Stimulated activated CD8-positive, alpha-beta memory T cell treated with anti-CD3 and anti-CD28 coated beads, Interleukin-7, amount 100 ng/mL, for 48 hours (primary cell): ENCODE results near the gene TAGLN3.

Source experiments
- DNase-seq, 2 donors: peaks; one replicate each; pipeline ENCODE4 v3.0.0-alpha.2; 2020; ENCODE audit warnings: low read depth in 1 of 2; ENCODE audit errors: extremely low read depth in 1 of 2

TAGLN3 gene

DNA sequence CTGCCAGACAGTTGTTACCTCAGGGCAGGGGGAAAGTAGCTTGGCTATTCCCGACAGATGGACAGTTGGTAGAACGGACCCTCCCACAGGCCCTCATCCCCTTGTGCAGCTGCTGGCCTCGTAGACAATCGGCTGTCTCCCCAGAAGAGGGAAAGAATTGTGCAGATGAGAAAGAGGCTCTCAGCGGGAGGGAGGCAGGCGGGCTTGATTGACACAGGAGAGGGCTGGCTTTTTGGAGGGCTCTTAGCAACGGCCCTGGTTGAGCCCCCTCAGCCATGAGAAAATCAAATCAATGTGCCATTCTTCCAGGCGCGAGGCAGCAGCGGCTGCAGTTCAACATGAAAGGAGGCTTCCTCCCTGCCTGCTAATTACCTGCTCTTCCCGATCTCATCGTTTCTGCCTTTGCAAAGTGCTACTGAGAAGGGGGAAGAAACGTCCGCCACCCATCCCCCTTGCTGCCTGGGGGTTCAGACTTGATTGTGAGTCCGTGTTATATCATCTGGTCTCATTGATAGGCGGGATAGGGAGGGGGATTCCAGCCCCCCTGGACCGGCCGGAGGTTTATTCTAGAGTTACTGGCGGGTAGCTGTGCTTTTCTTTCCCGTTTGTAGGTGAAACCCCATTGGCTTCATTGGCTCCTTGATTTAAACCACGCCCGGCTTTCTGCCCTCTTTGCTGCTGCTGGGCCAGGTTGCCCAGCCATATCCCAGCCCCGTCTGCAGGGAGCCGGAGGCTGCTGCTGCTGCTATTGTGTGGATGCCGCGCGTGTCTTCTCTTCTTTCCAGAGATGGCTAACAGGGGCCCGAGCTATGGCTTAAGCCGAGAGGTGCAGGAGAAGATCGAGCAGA is at the start of gene TAGLN3:
Gene TAGLN3 (plus strand): TSS at position 287 of the 848 bp plus-strand sequence. CDS start 501 bp downstream, at position 788.
- no peak for DNase-seq

DNA sequence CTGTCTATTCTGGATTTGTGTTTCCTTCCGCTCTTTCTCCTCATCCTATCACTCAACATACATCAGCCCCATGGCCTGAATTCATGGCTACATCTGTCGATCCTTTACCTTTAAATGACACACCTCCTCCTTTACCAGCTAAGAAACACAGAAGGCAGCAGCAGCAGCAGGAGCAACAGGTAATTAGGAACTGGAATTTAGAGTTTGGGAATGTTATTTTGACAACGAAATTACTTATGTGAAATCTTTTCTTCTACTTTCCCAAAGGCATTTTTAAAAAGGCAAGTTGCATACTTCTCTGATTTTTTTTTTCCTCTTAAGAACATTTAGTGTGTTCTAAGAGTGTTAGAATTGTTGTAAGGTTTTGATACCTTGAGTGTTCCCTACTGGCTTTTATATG is 49.0 kb upstream of the TAGLN3 start:
- DNase-seq = no peak

DNA sequence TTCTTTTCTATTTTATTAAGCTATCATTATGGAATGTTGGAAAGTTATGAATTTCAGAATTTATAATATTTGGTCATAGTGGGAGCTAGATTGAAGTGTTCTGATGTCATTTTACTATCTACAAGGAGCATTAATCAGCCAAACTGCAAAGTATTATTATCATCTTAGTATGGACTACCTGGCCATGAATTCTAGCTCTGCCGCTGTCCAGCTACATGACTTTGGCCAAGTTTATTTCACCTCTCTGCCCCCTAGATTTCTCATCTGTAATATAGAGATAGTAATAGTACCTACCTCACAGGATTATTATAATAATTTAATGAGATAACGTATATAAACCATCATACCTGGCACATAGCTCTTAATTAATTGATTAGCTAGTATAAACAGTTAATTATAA is 47.7 kb upstream of the TAGLN3 start:
- no peak for DNase-seq

DNA sequence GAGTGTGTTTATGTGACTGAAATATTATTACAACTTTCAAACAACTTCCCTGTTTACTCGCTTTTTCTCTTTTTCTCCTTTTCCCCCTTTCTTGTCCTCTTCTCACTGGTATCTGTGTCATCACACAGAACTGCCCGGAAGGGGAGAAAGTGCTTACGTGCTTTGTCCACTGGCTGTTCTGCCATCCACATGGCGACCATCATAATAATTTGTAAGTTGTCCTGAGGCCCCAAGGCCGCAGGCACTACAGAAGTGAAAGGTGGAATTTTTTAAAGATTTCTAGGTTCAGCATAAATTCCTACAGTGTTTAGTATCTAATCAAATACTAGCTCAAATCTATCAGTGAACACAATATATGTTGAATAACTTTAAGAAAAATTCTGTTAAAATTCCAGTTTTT is 46.6 kb upstream of the TAGLN3 start:
- DNase-seq = no peak

DNA sequence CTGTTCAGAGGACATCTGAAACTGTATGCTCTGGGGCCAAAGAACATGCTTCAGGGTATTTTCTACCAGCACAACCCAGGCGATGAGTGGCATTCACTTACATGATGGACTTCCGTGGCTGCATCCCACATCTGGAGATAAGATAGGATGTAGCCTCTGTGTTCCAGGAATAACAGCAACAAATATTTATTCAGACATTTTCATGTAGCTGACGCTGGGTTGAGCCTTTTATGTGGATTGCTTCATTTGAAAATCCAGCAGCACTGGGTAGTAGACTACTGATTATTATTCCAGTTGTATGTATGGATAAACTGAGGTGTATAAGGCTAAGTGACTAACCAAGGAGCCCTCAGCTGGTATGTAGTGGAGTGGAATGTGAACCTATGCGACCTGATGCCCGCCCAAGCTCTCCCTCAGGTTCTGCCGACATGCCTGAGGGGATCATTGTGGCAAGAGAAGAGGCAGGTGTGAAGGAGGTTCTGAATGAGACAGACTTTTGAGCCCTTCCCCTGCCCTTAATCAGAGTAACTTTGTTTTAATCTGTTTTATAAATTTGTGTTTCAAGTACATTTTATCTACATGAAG is 45.8 kb upstream of the TAGLN3 start:
- no peak for DNase-seq

DNA sequence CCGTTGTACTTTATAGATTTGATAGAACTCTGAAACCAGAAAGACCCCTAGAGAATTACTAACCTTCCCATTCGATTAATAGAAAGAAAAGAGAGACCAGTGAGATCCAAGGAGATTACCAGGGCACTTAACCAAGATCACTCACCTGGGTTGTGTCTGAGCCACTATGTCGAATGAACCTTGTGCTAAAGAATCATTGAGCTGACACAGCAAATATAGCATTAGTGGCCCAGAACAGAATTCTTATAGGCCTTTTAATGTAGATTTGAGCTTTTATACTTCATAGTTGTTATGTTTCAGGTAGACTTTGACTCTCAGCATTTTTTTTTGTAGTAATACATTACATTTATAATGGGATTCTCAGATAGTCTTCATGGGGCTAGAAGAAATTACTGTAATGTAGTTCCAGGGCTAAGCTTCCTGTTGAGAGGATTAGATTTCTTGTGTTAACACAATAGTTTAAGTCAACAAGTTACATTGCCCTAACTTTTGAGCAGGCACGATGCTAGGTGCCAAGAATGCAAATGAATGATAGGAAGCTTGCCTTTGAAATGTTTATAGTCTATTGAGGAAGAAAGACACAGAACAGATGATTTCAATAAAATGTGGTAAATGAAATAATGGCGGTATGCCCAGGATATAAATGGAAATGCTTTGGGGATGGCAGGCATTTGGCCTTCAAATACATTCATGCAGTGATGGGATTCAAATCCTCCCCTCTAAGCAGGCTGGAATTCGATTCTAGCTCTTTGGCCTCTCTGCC is 44.3 kb upstream of the TAGLN3 start:
- DNase-seq = no peak

DNA sequence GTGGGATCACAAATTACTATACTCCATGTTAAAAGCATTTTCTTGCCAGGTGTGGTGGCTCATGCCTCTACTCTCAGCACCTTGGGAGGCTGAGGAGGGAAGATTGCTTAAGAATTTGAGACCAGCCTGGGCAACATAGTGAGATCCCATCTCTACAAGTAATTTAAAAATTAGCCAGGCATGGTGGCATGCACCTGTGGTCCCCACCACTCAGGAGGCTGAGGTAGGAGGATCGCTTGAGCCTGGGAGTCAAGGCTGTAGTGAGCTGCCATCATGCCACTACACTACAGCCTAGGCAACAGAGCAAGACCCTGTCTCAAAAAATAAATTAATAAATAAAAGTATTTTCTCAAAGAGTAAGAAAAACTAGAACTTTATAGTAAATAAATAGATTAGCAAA is 42.8 kb upstream of the TAGLN3 start:
- DNase-seq = no peak

DNA sequence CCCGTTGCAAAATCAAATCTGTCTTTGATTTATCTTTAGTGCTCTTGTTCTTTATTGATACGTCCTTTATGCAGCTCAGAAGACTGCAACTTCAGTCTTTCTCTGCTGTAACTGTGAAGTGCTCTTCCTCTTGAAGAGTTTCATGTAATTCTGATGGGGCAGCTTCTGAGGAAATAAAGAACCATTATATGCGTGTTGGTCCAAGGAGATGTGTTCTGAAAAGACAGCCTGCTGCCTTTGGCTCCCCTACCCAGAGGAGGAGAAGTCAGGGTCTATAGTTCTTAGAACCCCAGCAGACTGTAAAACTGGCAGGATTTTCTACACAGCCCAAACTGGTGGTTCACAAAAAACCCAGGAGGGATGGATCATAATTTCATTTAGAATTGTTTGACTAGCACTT is 42.3 kb upstream of the TAGLN3 start:
- no peak for DNase-seq

DNA sequence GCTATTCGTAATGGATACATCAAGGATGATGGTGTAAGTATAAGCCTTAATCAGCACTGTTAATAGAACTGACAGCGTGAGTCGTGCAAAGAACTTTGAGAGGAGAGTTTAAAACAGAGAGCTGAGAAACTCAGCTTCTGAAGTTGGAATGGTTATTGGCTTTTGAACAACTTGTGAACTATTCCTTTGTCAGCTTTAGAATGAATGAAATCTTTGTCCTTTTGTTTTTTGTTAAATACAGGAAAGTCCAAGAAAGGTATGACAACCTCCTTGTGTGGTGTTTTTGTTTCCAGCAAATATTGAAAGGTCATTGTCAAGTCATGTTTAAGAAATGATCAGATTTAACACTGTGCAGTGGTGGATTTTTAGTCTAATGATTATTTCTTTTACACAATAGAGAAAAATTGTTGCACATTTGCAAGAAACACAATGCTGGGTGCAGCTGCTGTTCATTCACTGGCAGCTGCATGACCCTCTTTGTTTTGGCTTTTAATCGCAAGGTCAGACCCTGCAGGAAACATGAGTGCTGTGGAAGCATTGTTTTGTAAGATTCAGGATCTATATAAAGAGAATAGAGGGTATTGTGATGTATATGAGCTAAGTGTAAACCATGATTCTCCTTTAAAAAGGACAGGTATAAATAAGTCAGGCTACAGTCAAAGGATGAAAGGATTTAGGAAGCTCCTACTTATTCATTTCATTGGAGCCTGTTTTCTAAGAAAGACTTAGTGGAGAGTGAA is 41.6 kb upstream of the TAGLN3 start:
- no peak for DNase-seq

DNA sequence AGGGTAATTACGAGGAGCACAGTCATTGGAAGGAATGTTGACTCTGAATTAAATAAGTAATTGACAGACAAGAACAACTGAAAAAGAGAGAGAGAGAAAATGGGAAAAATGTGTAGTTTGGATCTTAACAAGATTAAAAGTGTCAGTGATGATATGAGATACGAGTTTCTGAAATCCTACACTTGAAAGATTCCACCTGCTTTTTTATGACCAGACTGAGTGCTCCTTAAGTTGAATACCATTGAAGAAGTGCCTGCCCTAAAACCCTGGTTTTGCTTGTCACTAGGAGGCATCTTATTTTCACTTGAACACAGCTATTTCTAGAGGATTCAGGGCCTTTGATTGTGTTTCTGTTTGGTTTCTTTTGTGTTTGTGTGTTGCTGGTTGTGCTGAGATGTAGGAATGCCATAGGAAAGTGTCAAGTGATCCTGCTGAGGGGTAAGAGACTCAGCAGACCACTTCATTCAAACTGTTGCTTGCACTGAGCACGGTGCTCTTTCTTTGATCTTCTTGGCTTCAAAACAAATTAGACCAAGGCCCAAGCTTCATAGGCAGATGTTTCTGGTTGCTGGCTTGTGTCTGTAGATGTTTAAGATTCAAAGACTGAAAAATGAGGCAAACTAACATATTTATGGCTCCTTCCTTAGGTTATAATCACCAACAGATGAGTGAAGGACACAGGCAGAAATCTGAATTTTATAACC is 37.1 kb upstream of the TAGLN3 start:
- no peak for DNase-seq

DNA sequence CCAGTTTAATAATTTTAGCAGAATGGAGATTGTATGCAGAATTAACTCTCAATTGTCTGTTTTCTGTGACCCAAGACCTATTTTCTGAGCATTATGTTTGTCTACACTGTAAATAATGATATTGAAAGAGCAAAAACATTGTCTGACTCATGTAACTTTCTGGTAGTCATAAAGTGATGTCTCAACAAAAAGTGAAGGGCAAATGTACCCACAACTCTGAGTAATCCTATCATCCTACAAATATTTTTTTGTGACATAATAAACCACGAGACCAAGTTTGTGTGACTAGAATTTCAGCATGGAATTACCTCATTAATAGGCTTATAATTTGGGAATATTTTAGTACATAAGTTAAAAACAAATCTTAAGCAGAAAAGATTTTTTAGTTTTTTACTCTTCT is 35.3 kb upstream of the TAGLN3 start:
- no peak for DNase-seq

DNA sequence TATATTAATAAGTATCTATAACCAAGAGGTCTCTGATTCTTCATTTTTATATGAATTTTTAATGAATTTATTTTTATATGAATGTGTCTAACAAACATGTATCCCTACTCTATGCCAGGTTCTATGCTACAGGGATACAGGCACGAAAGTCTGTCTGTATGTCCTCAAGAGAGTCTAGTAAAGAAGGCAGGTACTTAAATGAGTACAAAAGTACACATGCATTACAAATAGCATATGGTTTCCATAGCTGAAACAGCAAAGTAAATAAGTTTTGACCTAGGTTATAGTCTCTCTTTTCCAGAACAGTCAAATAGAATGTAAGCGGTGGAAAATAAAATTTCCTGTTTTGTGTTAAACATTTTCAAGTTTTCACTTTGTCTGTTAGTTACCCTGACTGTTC is 33.2 kb upstream of the TAGLN3 start:
- DNase-seq = no peak

DNA sequence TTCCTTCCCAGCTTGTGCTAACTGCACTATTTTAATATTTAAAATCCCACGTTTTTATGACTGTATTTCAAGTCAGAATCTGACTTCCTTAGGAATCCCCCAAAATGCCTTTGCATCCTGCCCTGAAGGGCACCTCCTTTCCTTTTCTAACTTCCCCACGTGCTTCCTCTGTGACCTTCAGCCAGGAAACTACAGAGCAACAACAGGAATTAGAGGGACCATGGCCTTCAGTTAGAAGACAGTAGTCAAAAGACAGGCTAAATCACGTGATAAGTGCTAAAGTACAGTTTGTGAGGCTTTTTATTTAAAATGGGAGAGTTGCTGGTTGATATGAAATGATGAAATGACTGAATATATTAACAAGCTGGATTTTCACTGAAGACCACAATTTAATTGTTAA is 31.7 kb upstream of the TAGLN3 start:
- no peak for DNase-seq

DNA sequence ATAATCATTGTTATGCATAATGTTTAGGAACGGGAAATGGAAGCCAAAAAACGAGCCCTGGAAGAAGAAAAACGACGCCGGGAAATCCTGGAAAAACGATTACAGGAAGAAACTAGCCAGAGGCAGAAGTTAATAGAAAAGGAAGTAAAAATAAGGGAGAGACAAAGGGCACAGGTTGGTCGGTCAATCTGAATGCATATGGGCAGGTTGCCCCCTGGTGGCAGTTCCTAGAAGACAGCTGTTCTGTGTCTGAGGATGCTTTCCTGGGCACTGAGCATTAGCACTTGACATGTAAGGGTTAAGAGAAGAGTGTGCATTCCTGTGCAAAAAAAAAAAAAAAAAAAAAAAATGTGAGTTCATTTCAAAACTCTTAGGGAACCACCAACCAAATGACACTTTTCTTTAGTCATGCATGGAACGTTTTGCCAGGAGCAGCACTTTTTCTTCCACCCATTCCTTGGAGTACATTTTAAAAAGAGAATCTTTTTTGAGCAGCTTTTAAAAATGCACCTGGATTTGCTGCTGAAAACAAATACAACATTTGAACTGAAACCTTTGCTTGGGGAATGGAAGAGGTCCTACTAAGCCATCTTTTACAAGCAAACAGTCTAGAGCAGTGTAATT is 31.0 kb upstream of the TAGLN3 start:
- DNase-seq = peak; percentile 29 to 70

DNA sequence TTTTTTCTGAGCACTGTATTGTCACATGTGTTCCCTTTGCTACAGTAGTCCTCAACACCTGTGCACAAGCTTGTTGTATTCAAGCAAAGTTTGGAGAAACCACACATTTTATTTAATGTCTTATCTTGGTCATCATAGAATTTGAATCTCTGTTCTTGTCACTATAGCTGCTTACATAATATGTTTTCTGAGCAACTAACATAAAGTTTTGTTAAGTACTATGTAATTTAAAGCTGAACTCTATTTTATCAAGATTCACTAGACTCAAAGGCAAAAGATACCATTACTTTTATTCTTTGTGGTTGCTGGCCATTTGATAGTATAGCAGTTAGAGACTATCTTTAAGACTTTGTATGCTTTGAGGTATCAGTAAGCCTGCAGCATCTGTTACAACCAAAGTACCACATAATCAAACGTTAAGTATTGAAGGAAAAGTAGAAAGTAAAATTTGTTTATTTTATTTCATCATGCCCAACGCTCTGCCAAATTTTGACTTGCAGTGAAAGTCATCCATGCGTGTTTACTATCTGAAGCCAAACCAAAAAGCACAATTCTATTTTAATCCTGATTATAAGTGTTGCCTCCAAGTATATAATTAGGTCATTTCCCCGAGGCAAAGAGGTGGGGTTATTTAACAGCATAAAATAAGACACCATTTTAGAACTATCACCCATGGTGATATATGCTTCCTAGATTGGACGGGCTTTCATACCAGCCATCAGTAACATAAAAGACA is 30.2 kb upstream of the TAGLN3 start:
- no peak for DNase-seq

DNA sequence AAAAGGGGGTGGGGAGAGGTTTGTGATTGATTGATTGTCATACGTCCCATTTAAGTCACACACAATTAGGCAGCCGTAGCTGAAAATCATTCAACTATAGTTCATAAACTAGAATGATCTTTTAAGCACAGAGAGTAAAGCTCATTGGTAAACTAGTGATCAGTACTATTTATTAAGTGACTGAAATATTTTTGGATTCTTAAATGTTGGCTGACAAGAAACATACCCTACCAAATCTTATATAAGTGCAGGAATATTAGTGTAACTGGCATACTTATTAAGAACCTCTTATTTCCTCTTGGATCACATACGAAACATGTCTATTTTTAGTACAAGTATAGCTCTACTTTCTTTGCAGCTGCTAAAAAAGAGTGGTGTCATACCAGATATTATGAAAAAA is 28.3 kb upstream of the TAGLN3 start:
- no peak for DNase-seq

DNA sequence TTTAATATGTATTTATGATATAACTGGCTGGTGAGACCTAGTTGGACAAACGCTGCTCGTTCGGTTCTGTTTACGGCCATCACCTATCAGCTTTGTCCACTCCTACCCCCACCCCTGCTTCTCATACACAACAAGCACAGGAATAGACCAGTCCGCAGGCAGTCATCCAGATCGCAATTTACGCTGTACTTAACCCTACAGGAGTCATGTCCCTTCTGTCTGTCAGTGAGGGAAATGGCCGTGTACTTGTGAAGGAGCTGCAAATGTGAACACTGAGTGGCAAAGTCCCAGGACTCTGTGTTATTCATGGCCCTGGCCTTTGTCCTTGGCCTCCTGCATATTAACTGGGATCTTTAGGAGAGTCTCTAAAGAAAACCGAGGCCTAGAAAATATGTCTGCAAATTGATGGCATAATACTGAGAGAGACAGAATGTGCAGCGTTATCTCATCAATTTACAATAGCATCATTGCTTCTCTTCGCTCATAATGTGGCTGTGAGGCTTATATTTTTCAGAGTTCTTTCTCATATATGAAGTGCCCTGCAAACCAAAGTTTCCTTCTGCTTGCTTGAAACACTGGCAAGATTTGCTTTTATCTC is 27.1 kb upstream of the TAGLN3 start:
- DNase-seq = no peak

DNA sequence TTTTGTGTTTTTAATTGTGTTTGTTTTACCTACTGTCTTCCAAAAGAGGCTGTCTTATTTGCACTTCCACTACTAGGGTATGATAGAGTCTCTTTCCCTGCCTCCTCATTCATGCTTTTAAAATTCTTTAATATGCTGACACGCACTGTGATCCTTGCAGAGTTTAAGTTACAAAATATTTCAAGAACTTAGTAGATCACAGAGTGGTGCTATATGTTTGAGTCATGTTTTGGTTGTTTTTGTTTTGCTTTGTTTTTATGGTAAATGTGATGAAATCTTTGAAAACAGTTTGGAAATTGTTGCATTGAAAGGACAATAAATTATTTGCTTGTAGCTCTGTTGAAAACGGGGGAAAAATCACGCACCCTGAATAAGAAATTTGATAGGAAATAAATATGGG is 25.8 kb upstream of the TAGLN3 start:
- DNase-seq = no peak

DNA sequence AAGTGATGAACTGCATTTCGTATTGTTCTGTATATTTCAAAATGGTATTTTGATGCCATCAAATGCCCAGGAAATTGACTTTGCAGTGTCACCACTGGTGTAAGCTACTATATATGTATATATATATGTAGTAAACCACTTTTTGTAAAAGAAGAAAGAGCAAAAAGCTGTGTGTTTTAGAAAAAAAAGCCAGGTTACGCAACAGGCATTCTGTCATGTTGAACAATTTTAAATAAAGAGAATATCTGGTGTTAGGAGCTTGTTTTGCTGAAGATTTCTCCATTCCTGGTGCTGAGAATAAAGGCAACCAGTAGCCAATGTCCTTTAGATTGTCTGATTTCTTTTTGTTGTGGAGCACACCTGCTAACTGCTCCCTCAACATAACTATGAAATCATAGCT is 23.6 kb upstream of the TAGLN3 start:
- no peak for DNase-seq
